AG09309 (cell line): ENCODE measurements around the gene GPR160.

Experiments
- DNase-seq: peaks from one replicate; pipeline ENCODE4 v3.0.0-alpha.2; 2010; ENCODE audit warnings: low read depth
- H3K4me3 ChIP-seq: 2 replicates; pipeline ENCODE4 v1.5.1; 2011; ENCODE audit warnings: mild to moderate bottlenecking, low read depth, low read length, moderate library complexity; ENCODE audit not compliant: control insufficient read depth
- CTCF ChIP-seq: IDR thresholded peaks from 2 replicates; pipeline ENCODE4 v1.5.1; 2011; ENCODE audit warnings: mild to moderate bottlenecking, low read depth, low read length, inconsistent platforms; ENCODE audit not compliant: insufficient read depth, control insufficient read depth; ENCODE audit errors: missing control alignments

GPR160 gene

GRCh38 chr3:170059447-170059846 is 21.7 kb downstream of the GPR160 start:
- DNase-seq = no peak
- H3K4me3 ChIP-seq = no peak overlapping the region
- TF ChIP-seq CTCF = no peak

GRCh38 chr3:170062068-170062467 is 24.3 kb downstream of the GPR160 start:
- DNase-seq = no peak
- H3K4me3 ChIP-seq = no peak overlapping the region
- no peak for TF ChIP-seq CTCF

- H3K4me3 ChIP-seq = no peak overlapping the region
- no peak for DNase-seq
- TF ChIP-seq CTCF = no peak
Measured at GRCh38 chr3:170062769-170063168, 25.0 kb downstream of the GPR160 start.

- no peak for DNase-seq
- no peak for TF ChIP-seq CTCF
- H3K4me3 ChIP-seq = no peak overlapping the region
Measured at GRCh38 chr3:170063691-170064090, 25.9 kb downstream of the GPR160 start.

- no peak for DNase-seq
- no peak for TF ChIP-seq CTCF
- H3K4me3 ChIP-seq = no peak overlapping the region
Measured at GRCh38 chr3:170064108-170064507, 26.3 kb downstream of the GPR160 start.

- no peak overlapping the region for H3K4me3 ChIP-seq
- TF ChIP-seq CTCF = no peak
- DNase-seq = no peak
Measured at GRCh38 chr3:170075441-170076091, 37.8 kb downstream of the GPR160 start.
